Measurements from ENCODE around the gene ZNF3. TPM values are rescaled to one million over a fixed set of nuclear protein-coding genes. Genes with fewer than 3 reads are reported as not detected.

Gene ZNF3
- total RNA-seq, 2 donors from 2014 or later: 17.0 to 18.0 TPM

DNA sequence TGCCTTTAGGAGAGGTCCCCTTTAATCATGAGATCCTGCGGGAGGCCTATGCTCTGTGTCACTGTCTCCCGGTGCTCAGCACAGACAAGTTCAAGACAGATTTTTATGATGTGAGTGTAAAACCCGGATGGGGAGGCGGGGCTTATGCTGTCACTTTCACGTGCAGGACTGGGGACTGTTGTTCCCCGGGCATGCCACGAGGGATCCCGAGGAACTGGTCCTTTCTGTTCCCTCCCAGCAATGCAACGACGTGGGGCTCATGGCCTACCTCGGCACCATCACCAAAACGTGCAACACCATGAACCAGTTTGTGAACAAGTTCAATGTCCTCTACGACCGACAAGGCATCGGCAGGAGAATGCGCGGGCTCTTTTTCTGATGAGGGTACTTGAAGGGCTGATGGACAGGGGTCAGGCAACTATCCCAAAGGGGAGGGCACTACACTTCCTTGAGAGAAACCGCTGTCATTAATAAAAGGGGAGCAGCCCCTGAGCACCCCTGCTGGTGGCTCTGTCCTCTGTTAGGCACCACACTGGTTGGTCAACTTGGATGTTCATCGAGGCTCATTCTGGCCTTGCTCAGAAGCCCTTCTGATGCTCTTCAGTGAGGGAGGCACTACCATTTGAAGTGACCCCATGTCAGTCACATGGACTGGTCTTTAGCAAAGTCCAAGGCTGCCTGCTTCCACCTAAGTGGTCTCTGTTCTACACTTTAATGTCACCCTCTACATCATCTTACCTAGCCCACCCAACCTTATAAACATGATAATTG lies 10.1 kb upstream of the ZNF3 start:
- no peak for DNase-seq (ENCODE audit: low spot score)
- intact Hi-C loops (cut with DNase I): no loop called here

DNA sequence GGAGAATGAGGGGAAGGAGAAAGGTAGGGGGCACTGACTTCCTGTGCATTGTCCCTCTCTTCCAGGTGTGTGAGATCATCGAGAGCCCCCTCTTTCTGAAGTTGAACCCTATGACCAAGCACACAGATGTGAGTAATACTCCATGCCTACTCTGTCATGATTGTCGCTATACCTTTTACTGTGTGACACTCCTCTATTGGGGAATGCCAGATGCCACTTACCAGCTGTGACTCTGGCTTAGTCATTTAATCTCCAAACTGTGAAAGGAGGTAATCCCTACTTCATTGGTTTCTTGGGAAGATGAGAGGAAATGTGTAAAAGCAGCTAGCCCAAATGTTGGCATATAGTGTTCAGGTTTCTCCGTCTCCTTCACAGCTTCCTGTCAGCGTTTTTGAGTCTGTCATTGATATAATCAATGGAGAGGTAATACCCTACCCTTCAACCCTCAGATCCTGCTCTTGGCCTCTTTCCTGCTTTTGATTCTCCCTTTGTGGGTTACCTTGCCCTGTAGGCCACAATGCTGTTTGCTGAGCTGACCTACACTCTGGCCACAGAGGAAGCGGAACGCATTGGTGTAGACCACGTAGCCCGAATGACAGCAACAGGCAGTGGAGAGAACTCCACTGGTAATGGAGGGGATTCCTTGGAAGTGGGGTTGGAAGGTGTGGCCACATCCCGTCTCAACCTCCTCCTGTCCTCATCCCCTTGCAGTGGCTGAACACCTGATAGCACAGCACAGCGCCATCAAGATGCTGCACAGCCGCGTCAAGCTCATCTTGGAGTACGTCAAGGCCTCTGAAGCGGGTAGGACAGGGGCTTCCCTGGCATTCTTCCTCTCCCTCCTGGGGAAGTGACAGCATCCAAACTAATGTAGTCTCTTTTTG lies 9.2 kb upstream of the ZNF3 start:
- intact Hi-C loops (cut with DNase I): no loop called here
- DNase-seq (ENCODE audit: low spot score): no peak

DNA sequence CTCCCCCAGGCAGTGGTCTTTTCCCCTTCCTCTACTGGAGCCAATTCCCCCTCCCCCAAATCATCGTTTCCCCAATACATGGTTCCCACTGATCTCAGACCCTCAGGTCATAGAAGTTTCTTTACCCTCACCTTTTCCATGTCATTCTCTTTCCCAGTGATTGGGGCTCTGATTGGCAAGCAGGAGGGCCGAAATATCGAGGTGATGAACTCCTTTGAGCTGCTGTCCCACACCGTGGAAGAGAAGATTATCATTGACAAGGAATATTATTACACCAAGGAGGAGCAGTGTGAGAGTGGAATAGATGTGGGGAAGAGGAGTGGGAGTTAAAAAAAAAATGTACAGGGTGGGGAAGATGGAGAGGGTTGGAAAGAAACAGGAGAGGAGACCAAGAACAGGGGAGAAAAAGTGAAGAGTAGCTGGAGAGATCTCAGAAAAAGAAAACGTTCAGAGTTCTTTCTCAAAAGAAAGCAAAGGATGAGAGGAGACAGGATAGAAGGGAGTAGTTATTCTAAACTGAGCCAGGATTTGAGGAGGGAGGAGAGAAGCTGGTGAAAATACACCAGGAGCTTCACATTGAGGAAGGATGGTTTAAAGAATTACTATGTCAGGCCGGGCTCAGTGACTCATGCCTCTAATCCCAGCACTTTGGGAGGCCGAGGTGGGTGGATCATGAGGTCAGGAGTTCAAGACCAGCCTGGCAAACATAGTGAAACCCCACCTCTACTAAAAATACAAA lies 8.1 kb upstream of the ZNF3 start:
- intact Hi-C loops (cut with DNase I): no loop called here
- DNase-seq (ENCODE audit: low spot score): no peak

DNA sequence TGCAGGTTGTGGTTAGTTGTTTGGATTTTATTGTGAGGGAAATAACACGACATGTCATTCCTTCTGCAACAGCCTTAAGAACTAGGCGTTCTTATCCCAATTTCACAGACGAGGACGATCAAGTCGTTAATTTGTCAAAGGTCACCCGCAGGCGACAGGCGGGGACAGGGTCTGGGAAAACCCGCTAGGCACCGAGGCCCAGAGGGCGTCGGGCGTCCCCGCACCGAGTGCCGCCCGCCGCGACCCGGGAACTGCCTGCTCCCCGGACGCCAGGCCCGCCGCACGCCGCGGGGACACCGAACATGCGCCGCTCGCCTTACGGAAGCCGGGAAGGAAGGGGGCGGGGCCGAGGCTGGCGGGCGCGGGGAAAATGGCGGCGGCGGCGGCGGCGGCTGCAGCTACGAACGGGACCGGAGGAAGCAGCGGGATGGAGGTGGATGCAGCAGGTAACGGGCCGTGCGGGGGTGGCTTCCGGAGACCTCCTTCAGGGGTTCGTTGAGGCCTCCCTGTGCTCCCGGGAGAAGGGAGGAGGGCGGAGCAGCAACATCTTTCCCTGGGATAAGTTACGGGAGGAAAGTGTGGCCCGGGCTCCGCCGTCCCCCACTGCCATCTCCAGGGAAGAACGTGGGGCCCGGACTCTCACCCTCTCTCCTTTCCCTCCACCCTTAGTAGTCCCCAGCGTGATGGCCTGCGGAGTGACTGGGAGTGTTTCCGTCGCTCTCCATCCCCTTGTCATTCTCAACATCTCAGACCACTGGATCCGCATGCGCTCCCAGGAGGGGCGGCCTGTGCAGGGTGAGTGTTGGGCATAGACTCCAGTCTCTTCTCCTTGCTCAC lies 7.3 kb upstream of the ZNF3 start, which contains the start of gene COPS6:
Gene COPS6, plus strand, starts transcription at position 349 of the 837 bp plus-strand sequence. Its CDS starts 22 bp downstream, at position 371.
- intact Hi-C loops (cut with DNase I): no loop called here
- peak; percentile 95 for DNase-seq (ENCODE audit: low spot score)

DNA sequence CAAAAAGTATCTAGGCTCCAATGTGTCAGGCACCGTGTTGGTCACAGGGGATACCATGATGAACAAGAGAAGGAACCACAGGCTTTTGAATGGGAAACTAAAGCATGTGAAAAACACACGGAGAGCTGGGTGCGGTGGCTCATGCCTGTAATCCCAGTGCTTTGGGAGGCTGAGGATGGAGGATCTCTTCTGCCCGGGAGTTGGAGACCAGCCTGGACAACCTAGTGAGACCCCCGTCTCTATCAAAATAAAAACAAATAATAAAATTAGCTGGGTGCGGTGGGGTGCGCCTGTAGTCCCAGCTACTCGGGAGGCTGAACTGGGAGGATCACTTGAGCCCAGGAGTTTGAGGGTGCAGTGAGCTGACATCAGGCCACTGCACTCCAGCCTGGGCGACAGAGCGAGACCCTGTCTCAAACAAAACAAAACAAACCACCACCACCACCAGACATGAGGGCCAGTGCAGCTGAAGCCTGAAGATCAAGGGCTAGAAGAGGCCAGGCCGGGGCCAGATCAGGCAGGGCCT lies 6.6 kb upstream of the ZNF3 start:
- intact Hi-C loops (cut with DNase I): no loop called here
- no peak for DNase-seq (ENCODE audit: low spot score)

DNA sequence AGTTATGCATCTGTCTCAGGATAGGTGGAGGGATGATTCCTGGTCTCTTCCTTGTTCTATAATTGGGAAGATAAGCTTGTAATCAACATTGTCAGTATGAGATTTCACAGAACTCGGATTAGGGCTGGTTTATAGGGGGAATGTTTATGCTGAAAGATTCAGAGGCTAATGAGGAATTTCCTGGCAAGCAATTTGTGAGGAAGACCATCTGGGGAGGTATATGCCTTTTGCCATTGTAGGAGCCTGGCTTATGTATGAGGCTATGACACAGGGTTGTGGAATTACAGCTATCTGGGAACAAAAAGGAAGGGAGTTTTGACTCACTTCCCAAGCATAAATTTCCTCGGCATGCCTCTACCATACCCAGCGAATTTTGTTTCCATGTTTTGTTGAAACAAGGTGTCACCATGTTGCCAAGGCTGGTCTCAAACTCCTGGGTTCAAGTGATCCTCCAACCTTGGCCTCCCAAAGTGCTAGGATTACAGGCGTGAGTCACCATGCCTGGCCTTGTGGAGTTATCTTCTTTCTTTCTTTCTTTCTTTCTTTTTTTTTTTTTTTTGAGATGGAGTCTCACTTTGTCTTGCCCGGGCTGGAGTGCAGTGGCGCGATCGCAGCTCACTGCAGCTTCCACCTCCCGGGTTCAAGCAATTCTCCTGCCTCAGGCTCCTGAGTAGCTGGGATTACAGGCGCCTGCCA lies 5.7 kb upstream of the ZNF3 start:
- intact Hi-C loops (cut with DNase I): no loop called here
- no peak for DNase-seq (ENCODE audit: low spot score)

DNA sequence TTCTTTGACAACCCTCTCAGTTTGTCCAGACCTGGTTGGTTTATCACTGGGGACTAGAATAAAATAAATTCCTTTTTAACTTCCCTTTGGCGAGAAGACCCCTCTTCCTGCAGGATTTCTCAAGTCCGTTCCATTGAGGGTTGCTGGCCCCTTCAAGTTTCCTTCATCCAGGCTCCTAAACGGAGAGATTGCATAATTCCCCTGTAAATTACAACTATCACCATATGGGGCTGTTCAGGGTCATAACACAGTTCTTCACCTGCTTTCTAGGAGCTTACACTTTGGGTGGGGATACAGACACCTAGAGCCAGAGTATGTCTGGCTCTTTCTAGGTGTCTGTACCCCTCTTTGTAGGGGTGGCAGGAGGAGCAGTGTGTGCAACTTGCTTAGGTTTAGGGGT lies 4.0 kb upstream of the ZNF3 start:
- intact Hi-C loops (cut with DNase I): no loop called here
- no peak for DNase-seq (ENCODE audit: low spot score)

DNA sequence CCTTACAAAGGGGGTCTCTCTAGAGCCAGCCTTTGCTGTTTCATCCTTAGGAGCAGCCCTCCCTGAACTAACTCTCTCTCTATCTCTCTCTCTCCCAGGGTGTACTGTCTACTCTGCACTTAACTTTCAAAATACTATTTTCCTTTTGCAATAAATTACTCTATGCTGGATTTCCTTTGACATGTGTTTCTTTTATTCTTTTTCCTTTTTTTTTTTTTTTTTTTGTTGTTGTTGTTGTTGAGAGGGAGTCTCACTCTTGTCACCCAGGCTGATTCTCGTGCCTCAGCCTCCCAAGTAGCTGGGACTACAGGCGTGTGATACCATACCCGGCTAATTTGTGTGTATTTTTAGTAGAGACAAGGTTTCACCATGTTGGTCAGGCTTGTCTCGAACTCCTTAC lies 1.5 kb upstream of the ZNF3 start:
- DNase-seq (ENCODE audit: low spot score): no peak
- intact Hi-C loops (cut with DNase I): no loop called here

DNA sequence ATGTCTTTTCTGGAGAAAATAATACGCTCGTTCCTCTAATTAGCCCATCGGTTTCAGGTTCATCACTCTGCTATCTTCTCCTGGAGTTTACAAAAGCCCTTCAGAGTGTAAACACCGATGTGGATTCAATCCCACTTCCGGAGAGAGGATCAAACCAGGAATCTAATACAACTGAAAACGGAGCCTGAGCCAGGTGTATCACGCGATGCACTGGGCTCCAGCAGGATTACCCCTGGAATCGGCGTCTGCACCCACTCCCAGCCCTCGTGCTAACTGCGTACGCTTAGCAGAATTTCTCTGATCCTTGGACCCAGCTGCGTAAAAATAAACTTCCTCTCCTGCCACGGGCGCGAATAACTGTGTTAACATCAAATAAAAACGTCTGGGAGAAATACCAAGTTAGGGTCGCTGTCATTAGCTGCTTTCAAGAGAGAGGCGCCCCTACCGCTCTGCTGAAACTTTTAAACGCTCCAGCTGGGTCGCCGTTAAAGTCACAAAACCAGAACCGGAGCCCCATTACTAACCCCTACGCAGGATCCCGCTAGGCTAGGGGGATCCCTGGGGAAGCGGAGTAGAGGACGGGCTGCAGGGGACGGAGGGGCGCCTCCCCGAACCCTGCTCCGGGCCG lies 502 bp downstream of the ZNF3 start:
- intact Hi-C loops (cut with DNase I): loop anchor here in 1 of 2 donors (2.0 kb wide), 1 partner anchor 30 kb away; no protein-coding TSS in a partner anchor
- DNase-seq (ENCODE audit: low spot score): no peak

DNA sequence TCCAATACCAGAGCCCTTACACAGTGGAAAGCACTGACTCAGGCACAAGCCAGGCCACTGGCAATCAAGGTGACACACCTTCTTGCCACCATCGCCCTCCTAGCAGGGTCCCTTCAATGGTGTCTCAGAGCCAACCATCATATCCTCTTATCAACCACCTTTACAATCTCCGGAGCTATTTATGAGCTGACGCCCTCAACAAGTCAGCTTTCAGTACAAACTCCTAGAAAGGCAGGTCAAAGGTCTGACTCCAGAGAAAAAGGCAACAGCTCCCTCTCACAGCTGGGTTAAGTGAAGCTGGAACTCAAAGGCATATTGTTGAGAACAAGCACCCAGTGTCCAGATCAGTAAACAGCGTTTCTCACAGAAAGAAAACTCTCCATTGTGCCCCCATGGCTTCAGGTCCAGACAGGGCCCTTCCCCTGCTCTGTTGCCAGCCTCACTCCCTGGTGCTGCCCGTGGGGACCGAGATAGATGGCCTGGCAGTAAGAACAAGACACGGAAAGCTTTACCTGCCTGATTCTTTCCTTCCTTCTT lies 2.4 kb downstream of the ZNF3 start:
- DNase-seq (ENCODE audit: low spot score): no peak
- intact Hi-C loops (cut with DNase I): no loop called here

DNA sequence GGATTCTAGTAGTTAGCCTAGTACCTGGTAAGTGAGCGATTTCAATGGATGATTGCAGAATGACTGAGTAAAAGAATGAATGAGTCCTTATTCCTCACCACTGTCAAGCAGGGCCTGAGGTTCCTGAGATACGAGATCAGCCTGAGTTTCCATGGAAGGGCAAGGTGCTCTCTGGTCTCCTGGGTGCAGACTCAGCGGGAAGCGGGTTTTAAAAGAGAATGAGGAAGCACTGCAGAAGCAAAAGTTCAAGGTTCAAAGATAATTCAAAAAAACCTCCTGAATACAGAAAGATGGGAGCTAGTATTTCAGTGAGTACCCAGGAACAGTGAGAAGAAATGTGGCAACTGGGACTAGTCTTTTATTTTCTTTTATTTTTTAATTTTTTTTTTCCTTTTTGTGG lies 4.3 kb downstream of the ZNF3 start:
- no peak for DNase-seq (ENCODE audit: low spot score)
- intact Hi-C loops (cut with DNase I): no loop called here

DNA sequence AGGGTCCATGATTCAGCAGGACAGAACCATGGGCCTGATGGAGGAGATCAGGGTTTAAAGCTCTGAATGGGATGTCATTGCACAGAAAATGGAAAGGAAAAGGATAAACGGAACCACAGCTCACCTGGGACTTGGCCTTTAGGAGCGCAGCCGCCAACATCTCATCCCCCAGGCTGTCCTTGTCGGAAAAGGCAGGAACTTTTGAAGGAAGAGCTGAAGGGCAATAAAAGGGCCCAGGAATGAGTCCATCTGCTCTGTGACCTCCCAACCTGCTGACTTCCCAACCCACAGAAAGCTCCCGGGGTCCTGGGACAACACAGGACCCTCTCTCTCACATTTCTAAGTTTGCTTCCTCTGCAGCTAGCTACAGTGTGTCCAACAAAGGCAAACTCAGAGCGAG lies 6.1 kb downstream of the ZNF3 start:
- DNase-seq (ENCODE audit: low spot score): no peak
- intact Hi-C loops (cut with DNase I): no loop called here

DNA sequence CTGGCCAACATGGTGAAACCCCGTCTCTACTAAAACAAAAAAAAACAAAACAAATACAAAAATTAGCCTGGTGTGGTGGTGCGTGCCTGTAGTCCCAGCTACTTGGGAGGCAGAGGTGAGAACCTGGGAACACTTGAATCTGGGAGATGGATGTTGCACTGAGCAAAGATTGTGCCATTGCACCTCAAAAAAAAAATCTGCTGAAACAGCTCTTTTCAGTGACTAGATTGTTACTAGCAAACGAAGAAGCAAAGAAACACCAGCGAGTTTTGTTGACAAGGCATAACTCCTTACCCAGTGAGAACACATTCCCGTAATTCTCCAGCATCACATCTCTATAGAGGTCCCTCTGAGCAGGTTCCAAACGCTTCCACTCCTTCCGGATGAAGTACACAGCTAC lies 6.7 kb downstream of the ZNF3 start:
- intact Hi-C loops (cut with DNase I): no loop called here
- DNase-seq (ENCODE audit: low spot score): no peak

DNA sequence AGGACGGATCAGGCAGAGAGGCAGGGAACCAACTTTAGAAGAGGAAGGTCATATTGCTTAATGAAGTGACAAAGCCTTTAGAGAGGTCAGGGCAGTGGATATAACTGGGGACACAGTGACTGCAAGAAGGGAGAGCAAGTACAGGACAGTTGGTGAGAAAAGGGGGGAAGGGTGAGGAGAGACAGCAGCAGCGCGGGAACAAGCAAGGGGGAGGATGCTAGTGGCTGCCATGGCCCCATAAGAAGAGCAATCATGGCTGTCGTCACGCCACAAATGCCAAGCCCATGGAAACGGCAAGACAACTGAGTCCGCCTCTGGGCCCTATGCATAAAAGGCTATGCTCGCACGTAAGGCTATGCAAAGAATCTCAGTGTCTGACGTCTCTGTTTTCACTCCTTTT lies 9.1 kb downstream of the ZNF3 start:
- DNase-seq (ENCODE audit: low spot score): no peak
- intact Hi-C loops (cut with DNase I): no loop called here

DNA sequence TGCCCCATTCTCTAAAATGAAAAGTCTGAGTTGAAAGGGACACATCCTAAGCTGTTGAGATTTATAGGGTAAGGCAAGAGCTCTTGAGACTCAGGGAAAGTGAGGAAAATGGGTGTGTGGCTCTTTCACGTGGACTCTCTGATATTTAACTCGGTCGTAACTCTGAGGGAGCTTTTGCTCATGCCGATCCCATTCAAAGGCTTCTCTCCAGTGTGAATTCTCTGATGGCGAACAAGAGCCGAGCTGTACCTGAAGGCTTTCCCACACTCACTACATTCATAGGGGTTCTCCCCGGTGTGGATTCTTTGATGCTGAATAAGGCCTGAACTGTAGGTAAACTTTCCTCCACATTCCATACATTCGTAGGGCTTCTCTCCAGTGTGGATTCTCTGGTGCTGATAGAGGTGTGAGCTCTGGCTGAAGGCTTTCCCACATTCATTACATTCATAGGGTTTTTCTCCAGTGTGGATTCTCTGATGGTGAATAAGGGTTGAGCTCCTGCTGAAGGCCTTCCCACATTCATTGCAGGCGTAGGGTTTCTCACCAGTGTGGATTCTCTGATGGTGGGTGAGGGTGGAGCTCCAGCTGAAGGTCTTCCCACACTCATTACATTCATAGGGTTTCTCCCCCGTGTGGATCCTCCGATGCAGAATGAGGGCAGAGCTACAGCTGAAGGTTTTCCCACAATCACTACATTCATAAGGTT lies 10.4 kb downstream of the ZNF3 start:
- intact Hi-C loops (cut with DNase I): no loop called here
- no peak for DNase-seq (ENCODE audit: low spot score)

DNA sequence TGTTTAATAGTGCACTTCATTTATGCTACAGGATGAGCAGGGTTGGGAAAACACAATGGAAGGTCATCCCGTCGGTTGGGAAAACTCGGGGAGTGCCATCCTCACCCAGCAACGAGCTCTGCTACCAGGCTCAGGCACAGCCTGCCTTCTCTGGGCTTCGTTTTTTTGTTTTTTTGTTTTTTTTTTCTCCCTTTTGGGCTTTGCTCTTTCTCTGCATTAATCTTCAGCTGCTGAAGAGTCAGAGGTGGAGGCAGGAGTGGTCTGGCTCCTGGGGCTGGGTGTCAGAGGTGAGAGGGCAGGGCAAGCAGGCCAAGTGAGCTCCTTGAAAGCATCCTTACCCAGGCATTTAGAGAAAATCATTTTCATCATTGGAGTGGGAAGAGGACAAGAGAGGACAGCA lies 11.5 kb downstream of the ZNF3 start:
- intact Hi-C loops (cut with DNase I): loop anchor here in 1 of 2 donors (10.0 kb wide), 1 partner anchor 1315 kb away; no protein-coding TSS in a partner anchor

DNA sequence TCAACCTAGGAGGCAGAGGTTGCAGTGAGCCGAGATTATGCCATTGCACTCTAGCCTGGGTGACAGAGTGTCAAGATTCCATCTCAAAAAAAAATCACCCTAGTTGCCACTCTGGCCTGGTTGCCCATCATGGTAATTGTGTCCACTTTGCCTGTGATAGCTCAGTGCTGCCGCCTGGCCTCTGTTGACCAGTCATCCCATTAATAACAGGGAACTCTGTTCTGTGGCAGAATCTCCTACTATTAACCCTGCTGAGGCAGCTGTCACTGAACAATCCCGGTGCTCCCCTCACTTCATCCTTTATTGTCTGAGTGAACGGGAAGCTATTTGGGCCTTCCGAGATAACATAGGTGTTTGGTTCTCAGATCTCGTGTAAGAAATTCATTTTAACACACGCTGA lies 14.6 kb downstream of the ZNF3 start:
- no peak for DNase-seq (ENCODE audit: low spot score)
- intact Hi-C loops (cut with DNase I): loop anchor here in 1 of 2 donors (10.0 kb wide), 1 partner anchor 1318 kb away; no protein-coding TSS in a partner anchor

More for the DNA sequence above, 11.5 kb downstream of the ZNF3 start:
- DNase-seq (ENCODE audit: low spot score): no peak
